Measurements from ENCODE around the gene ZFYVE28.

Gene ZFYVE28

DNA sequence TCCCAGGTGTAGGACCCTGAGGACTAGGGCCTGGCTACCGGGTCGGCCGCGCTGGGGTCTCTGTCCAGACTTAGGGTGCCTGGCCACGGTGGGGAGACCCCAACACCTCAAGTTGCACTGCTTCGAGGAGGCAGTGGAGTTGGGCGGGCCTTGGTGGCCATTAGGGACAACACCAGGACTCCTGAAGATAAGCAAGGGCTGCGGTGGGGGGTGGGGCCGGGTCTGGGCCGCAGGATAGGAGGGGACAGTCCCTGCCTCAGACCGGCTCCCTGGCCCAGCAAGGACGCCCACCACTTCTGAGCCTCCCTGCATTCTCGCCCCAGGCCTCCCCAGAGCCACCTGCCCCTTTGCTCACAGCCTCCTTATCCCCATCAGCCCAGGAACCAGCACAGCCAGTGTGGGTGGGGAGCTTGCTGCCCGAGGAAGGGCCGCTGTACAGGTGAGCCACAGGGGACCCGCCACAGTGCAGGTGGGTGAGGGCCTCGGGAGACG, 151.1 kb downstream of the ZFYVE28 start:
- no peak for DNase-seq

DNA sequence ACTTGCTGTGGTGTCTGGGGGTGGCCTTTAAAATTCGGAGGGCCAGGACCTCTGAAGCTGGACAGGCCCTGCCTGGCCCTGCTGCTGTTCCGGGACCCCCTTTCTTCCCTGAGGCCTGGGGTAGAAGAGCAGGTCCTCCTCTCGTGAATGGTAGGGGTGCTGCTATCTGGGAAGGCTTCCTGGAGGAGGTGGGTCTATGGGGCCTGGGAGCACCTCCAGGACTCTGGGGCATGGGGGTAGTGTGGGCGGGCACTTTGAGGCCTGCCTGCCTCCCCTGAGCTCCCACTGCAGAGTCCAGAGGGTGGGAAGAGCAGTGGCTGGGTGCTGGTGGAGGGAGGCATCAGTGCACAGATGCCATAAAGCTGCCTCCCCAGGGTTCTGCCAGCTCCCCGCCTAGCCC, 151.6 kb downstream of the ZFYVE28 start:
- DNase-seq, result no peak

DNA sequence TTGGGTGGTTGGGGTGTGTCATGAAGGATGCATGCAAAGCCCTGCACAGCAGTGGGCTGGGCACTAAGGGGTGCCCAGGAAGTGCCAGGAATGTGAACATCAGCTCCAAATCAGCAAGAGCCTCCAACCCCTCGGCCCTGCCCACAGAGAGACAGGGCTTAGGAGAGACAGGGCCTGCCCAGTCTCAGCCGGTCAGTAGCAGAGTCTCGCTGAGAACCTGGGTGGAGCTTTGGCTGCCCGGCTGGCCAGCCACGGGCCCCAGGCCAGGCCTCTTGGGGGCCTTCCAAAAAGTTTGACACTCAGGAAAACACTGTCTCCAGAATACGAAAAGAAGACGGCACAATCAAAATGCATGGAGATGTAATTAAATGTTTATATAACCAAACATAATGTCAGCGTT, 152.3 kb downstream of the ZFYVE28 start:
- DNase-seq, result no peak

DNA sequence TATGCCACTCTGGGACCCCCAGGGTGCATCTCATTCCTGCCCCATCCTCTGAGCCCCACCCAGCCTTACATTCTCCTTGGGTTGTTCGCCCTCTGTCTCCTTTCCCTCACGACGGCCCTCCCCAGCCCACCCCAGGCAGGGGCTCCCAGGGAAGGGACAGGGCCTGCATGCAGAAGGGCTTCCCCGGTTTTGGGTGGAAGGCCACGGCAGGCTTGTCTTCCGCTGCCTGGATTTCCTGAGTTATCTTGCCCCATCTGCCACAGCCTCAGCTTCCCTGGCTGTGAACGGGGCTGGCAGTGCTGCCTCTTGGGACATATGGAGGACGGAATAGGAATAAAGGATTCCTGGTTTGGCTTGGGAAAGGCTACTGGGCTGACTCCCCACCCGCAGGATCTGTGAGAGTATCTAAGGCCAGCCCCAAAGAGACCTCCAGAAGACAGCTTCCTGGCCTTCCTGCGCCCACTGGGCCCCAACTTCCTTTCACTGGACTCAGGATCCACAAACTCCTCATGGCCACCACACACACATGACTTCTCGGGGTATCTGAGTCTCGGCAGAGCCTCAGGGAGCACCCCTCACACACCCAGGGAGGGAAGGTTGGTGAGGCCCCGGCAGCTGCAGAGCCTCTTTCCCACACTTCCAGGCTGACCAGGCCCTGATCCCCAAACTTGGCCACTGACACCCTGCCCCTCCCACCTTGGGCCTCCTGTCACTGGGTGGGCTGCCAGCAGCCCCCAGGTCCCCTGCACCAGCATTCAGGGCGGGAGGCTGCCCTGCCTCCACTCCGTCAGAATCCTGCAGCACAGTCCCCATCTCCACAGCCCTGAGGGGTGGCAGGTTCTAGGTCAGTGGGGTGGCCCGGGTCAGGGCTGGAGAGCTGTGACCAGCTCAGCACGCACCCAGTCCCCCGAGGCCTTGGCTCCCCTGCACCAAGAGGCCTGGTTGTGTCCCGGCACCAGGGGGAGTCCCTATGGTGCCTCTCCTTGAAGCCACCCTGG, 153.0 kb downstream of the ZFYVE28 start:
- DNase-seq, result no peak

DNA sequence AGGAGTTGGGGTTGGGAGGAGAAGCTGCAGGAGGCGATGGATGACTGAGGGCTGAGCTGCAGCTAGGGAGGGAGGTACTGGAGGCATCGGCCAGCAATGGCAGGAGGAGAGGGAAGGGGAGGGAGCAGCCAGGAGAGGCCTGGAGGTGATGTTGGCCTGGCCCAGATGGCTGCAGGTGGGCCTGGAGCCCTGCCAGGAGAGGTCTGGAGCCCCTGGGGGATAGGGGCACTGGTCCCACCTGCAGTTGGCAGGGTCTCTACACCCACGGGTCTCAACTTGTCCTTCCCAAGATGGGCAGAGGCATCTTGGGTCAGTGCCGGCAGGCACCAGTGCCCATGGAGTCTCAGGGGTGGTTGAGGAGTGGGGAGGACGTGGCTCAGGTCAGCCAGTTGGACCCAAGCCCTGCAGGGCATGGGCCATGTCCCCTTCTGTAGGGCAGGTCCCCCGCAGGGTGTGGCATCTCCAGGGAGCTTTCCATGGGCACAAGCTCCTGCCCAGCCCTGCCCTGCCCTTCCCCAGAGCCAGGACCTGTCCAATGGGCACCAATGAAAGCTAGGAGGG, 153.9 kb downstream of the ZFYVE28 start:
- no peak for DNase-seq

DNA sequence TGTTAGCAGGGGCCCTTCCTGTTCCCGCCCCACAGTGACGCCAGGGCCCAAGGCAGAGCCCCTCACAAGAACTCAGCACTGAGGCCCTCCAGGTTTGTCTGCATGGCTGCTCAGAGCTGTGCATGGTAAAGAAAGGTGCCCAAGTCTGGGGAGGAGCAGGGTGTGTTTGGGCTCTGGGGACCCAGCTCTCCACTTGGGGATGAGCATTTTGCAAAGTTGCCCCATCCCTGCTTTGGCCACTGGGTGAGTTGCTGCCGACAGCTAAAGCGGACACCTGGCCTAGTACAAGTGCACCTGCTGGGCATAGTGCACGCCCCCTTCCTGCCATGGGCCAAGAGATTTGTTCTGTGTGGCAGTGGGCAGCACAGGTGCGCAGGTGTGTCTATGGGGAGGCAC, 154.5 kb downstream of the ZFYVE28 start:
- DNase-seq, result peak; percentile 35

DNA sequence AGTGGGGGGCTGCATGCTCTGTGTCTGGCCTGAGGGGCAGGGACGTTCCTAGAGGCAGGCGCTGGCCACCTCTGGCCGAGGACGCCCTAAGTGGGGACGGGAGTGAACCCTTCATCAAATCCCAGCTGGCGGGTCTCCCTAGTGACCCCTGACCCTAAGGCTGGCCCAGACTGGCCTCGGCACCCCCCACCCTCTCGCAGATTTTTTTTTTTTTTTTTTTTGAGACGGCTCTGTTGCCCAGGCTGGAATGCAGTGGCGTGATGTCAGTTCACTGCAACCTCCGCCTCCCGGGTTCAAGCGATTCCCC, 155.5 kb downstream of the ZFYVE28 start:
- DNase-seq, result no peak

DNA sequence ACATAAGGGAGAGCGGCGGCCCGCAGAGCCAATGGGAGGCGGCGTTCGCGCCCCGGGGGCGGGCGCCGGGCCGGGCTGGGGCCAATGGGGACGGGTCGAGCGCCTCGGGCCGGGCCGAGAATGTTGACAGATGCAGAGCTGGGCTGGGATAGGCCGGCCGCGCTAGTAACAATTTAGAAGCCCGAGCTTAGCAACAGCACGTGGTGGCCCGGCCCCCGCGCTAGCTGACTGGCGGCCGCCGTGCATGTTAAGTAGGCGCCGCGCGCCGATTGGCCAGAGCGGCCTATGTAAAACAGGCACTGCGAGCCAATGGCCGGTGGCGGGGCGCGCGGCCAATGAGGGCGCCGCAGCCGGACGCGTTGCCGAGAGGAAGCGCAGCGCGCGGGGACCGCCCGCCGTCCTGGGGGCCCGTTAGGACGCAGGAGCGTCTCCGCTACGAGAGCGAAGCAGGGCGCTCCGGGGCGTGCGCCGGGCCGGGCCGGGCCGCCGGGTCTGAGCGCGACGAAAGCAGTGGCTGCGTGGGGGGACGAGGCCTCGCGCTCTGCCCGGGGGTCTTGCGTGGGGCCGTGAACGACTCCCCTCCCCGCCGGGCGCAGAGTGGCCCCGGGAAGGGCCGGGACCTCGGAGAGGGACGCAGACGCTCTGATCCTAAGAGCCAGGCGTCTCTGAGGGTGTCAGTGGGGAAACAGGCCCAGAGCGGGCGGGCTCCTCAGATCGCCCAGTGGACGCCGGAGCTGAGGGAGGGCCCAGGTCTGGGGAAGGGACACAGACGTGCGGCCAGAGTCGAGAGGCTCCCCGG, 156.1 kb downstream of the ZFYVE28 start:
- peak; percentile 96 for DNase-seq

DNA sequence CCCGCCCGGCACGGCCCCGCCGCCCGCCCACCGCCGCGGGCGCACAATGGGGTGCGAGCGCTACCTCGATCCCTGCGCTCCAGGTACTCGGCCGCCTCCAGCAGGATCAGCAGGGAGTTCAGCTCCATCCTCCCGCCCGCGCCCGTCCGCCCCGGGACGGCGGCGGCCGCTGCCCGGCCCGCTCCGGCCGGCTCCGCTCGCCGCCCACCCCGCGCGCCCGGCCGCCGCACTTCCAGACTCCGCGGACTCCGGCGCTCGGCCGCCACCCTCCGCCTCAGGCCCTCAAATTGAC, 156.6 kb downstream of the ZFYVE28 start, which contains the start of gene MXD4:
Gene MXD4 (minus strand): TSS at position 257 of the 292 bp plus-strand sequence. CDS start 129 bp downstream, at position 128.
- DNase-seq, result no peak

DNA sequence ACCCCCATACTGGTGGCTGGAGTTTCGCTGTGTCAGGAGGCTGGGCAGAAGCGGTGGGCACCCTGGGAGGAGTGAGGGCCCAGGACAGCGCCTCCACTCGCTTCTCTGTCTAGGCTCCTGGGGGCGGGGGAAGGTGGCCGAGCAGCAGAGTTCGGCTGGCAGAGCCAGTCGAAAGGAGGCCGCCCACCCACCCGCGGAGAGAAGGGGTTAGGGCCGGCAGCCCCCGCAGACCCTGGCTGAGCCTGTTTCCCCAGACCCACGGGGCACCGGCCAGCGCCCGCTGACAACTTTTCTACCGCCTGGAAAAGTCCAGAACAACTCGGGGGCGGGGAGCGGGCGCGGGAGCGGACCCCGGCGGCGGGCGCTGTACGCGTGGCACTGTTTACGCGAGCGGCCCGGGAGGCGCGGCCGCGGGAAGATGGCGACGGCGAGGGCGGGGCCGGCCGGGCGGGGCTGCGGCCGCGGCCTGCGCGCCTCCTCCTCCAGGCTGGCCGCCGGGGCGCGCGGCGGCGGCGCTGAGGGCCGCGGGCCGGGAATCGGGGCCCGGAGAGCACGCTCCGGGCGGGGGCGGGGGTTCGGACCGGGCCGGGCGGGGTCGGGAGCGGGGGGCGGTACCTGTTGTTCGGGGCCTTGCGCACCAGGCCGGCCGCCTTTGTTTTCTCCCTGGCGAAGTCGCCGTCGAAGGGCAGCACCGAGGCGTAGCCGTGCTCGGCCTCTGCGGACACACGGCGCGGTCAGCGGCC, 157.2 kb downstream of the ZFYVE28 start:
- no peak for DNase-seq

DNA sequence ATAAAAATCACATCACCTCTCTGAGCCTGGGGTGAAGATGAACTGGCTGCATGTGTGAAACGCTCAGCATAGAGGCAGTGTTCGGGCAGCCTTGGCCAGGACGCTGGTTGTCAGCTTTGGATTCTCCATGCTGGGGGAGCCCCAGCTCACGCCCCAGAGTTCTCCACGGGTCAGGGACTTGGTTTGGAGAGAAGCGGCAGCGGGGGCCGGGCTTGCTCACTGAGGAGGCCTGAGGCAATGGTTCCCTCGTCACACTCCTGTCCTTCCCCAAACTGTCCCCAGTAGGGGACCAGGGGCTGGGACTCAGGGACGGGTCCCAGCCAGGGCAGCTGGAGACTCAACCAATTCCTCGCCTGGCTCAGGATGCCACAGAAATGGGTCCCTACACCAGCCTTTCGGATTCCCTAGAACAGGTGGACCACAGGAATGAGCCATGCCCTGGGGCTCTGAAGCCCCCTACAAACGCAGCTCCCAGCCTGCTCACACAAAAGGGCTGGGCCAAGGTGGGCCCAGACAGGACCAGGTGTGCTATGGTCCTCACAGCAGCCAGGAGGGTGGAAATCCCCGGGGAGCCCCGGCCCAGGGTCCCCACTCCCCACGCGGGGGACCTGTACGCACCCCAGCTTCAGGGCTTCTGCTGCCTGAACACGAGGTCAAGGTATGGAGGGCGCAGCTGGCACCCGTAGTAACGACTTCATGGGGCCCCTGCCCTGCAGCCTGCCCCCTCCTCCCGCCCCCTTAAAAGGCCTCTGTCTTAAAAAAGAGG, 157.9 kb downstream of the ZFYVE28 start:
- DNase-seq, result no peak

DNA sequence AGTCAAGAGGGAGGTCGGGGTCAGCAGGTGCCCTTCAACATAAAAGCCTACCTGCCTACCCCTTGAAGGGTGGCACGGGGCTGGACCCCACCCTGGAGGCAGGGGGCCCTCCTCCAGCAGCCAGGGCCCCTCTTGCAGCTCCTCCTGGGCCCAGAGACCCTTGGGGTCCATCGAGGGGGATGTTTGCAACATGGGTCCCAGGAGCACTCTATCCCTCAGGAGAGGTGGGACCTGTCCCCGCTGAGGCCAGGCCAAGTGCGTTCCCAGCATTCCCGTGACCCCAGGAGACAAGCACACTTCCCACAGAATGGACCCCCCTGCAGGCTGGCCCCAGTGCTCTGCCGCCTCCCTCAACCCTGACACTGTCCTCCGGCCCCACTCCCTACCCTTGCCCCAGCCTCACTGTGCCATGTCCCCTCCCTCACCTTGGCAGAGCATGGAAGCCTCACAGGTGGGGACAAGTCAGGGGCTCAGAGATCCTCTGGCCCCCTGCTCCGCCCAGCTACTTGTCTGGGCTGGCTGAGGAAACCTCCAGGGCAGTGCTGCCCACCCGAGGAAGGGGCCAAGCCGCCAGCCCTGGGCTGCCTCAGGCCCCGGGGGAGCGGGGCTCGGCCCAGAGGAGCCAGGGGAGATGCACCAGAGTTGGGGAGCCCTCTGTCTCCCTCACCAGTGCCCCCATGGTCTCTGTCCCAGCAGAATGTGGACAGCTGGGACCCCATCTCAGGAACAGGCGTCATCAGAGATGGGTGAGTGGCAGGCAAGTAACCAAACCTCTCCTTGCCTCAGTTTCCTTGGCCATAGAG, 158.7 kb downstream of the ZFYVE28 start:
- no peak for DNase-seq

DNA sequence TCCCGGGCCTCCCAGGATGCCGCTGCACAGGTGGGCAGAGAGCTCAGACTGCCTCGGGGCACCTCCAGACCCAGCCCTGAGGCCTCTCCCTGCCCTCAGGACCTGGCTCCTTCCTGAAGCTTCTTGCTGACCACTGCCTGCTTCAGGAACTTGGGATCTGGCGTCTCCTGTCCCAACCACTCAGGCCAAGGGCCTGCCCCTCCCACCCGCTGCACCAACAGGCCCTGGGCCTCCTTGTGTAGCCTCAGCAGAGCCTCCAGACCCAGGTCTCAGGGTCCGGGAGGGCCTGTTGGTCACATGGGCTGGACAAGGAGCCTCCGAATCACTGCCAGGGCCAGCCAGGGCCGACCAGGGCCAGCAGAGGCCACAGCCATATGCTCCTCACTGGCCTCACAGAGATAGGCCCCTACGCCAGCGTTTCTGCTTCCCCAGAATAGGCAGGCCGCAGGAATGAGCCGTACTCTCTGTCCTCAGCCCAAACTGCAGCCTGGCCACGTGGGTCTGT, 159.4 kb downstream of the ZFYVE28 start:
- DNase-seq, result no peak

DNA sequence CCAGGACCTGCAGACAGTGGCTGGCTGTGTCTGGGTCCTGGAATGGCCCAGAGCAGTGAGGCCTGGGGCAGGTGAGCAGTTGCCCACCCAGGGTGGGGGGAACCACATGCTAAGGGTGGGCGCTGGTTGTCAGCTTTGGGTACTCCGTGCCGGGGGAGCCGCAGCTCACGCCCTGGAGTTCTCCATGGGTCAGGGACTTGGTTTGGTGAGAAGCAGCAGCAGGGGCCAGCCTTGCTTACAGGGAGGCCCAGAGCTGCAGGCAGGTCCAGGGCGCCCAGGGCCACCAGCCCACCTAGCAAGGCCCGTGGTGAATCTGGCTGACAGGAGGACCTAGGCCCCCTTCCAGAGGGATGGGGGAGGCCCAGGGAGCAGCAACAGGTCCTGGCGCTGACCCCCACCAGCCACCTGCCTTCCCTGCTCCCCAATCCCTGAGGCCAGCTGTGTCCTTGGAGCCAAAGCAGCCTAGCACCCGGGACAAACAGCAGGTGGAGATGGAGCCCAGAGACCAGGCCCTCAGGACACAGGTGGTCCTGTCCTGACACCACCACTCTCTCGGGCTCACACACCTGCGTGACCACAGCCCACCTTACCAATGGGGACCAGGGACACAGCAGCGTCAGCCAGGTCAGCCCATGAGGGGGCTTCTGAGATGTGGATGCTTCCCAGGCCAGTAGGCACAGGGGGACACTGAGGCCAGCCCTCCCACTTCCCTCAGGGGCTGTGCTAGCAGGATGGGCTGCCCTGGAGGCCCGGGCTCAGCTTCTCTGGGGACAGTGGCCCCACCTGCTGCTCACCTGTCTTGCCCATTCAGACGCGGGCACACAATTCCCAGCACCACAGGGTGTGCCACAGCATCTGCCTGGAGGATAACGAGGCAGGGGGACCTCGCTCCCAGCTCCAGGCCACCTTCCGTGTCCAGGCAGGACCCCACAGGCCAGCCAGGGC, 160.1 kb downstream of the ZFYVE28 start:
- no peak for DNase-seq

DNA sequence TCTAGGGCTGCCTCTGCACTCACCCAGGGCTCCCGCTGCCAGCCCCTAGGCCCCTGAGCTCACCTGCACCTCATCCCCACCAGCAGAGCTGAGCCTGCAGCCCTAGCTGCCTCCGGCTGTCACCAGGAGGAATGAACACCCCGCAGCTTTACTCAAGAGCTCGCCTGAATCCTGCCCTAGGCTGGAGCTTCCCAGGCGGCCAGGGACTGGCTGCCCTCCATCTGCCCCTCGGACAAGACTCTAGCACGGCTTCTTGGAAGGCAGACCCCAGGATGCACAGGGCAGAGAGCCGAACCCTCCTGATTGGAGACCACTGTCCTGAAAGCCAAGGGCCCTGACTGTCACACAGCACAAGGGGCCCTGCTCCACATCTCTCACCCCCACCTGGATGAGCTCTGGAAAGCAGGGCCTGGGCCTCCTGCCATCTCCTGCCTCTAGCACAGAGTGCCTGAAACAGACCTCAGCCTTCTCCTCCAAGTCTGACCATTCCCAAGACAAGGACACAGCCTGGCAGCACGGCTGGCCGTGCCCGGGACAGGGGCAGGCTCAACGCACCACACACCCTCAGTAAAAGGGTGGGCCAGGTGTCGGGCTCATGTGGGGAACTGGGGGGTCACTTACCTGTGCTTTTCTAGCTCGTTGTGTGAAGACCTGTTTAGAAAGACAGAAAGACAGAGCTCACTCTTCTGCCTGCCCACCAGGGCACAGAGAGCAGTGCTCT, 160.9 kb downstream of the ZFYVE28 start:
- no peak for DNase-seq

DNA sequence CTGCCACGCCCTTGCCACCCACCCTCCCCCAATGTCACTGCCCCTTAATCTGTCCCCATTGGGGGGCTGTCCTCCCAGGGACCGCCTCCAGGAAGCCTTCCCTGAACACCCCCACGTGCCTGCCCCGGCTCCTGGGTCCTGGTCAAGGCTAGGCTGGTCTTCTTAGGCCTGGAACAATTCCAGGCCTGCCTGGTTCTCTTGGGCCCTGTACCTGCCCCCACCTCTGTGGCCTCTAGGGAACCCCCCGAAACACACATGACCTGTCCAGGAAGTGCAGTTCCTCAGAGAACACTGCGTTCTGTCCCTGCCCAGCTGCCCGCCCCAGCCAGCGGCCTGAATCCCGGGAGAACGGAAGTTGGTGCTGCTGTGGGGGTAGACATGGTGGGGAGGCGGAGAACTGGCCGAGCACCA, 161.7 kb downstream of the ZFYVE28 start:
- DNase-seq, result no peak

DNA sequence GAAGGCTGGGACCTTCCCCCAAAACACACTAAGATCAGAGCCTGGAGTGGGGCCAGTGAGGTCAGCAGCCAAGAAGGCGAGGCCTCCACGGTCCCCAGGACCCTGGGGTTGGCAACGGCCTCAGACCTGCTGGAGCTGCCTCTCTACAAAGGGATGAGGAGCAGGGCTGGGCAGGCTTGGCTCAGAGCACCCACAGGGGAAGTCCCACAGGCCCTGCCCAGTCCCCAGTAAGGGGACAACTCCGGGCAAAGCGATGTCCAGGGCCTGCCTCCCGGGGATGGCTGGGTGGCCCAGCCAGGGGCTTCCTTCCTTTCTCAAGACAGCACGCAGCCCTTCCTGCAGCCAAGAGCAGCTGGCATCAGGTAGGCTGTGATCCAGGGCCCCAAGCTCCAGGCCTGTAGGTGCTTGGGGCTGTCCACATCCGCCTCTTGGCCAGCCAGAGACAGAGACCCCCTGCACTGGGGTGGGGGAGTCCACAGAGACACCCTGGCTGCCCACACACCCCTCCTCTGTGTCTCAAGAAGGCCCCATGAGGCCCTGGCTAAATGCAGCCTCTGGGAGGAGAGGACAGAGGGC, 162.2 kb downstream of the ZFYVE28 start:
- no peak for DNase-seq

DNA sequence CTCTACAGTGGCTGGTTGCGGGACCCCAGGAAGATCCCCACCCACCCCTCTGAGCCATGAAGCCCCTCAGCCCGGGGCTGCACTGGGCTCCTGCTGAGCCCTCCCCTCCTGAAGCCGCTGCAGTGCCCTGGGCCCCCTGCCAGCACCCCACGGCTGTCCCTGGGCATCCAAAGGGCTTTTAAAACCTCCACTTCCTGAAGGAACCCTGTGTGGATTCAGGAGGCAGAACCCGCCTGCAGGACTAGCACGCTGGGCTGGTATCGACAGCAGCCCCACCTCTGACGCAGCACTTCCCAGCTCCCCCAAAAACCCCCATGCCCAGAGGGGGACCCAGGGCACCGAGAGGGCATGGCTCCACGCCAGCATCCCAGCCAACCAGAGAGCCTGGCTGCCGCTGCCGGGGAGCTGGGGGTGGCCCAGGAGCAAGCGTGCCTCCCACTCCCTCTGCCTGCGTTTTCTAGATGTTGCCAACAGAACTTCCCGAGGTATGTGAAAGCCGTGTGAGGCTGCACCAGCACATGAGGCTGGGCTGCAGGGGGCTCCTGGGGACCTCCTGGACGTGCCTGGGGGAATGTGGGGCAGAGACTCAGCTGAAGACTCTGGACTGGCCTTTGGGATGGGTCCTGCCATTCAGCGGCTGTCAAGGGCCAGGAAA, 162.8 kb downstream of the ZFYVE28 start:
- DNase-seq, result no peak
